ENCODE data around the gene GRIN1.

The GRIN1 gene

GRCh38 chr9:137156567-137157375 is 17.8 kb downstream of the GRIN1 start:
- H3K9me3 ChIP-seq (ENCODE audit: control insufficient read depth, insufficient read depth, low read depth, low read length): no peaks in the 10 kb centered on the region
- CTCF ChIA-PET: interaction anchor here (1.0 to 1.1 kb wide), 2 partner anchors 71 to 80 kb away, joined by 3 read pairs; partner anchors contain the start of gene RNF224
- POLR2A ChIA-PET: interaction anchor here (0.5 to 2.3 kb wide), 12 partner anchors 11 to 84 kb away, joined by 3 to 12 read pairs (median 4); partner anchors contain the start of genes LRRC26, MAN1B1 and TUBB4B
- H3K4me3 ChIP-seq (ENCODE audit: low read depth, low read length): no peak overlapping the region
- H3K4me1 ChIP-seq (ENCODE audit: control insufficient read depth, insufficient read depth, low read length): no peaks in the 10 kb centered on the region
- H3K27ac ChIP-seq (ENCODE audit: extremely low read depth, low read depth, low read length): no peak overlapping the region
- no peaks in the 10 kb centered on the region for H3K36me3 ChIP-seq (ENCODE audit: control insufficient read depth in 2 of 2, insufficient read depth in 1 of 2, low read length in 2 of 2)
- TF ChIP-seq ZNF37A (tag by site-specific recombination; IDR thresholded peaks at IDR 0.05) (no peak), GLIS2 (tag by site-specific recombination; IDR thresholded peaks at IDR 0.05) (peak; percentile 64), KLF8 (tag by site-specific recombination; IDR thresholded peaks at IDR 0.05) (peak; percentile 86; the same call in 1 of the 2 replicates), ZFHX2 (tag by site-specific recombination; conservative IDR thresholded peaks at IDR 0.05) (peak; percentile 85), ZNF366 (tag by site-specific recombination; conservative IDR thresholded peaks at IDR 0.05) (no peak), PRDM2 (tag by site-specific recombination; IDR thresholded peaks at IDR 0.05; ENCODE audit: borderline replicate concordance) (no peak), KLF9 (tag by site-specific recombination; IDR thresholded peaks at IDR 0.05; ENCODE audit: low read depth) (peak; percentile 96), ZNF16 (tag by site-specific recombination; IDR thresholded peaks at IDR 0.05; ENCODE audit: low read depth) (no peak), ZBTB10 (tag by site-specific recombination; IDR thresholded peaks at IDR 0.05) (no peak), AEBP2 (tag by site-specific recombination; IDR thresholded peaks at IDR 0.05; ENCODE audit: borderline replicate concordance) (no peak), ZNF174 (tag by site-specific recombination; IDR thresholded peaks at IDR 0.05) (no peak), ZNF600 (tag by site-specific recombination; IDR thresholded peaks at IDR 0.05) (0 out of 2 replicates have a peak, but pooled peaks have one; percentile 10), KLF1 (tag by site-specific recombination; IDR thresholded peaks at IDR 0.05) (peak; percentile 88), PBX3 (CRISPR knock-in tag; IDR thresholded peaks at IDR 0.05) (no peak), PRDM10 (tag by site-specific recombination; IDR thresholded peaks at IDR 0.05) (peak; percentile 75), ZNF555 (tag by site-specific recombination; conservative IDR thresholded peaks at IDR 0.05) (no peak), ZNF23 (tag by site-specific recombination; IDR thresholded peaks at IDR 0.05; ENCODE audit: borderline replicate concordance) (no peak), MZF1 (tag by site-specific recombination; IDR thresholded peaks at IDR 0.05; ENCODE audit: borderline replicate concordance) (no peak), ZNF585B (tag by site-specific recombination; IDR thresholded peaks at IDR 0.05) (no peak), ZNF184 (tag by site-specific recombination; IDR thresholded peaks at IDR 0.05) (no peak), SP7 (tag by site-specific recombination; IDR thresholded peaks at IDR 0.05) (no peak), ZBTB48 (tag by site-specific recombination; IDR thresholded peaks at IDR 0.05) (no peak)

All from HEK293 (cell line).